HEK293 (cell line): ENCODE data around the gene FGD5.

Experiments used
- CTCF ChIA-PET: fragments of 350-600 bp; formaldehyde crosslinking; extraction: SDS; loops from one replicate; lab custom pipeline; 2021; ENCODE audit warnings: antibody characterized with exemption; lab: Yijun Ruan, JAX
- POLR2A ChIA-PET: fragments of 300-600 bp; formaldehyde crosslinking; extraction: SDS; loops from one replicate; lab custom pipeline; 2020; ENCODE audit warnings: antibody characterized with exemption, inconsistent platforms; lab: Yijun Ruan, JAX
- H3K27ac ChIP-seq: fragments of 200-500 bp; sonication (Bioruptor generic); 2 replicates; pipeline ENCODE4 v1.5.1; 2014; ENCODE audit warnings: low read depth, low read length, control low read depth, inconsistent platforms; ENCODE audit errors: extremely low read depth
- H3K36me3 ChIP-seq, 2 experiments: fragments of 200-500 bp in 1 of 2; sonication (Bioruptor generic) in 1 of 2; 1 replicate in 1 of 2; 2 replicates in 1 of 2; pipeline ENCODE4 v1.5.1; 2014 to 2017; ENCODE audit warnings: inconsistent platforms in 2 of 2, low read length in 2 of 2; ENCODE audit not compliant: control insufficient read depth in 2 of 2, insufficient read depth in 1 of 2
- H3K4me1 ChIP-seq: fragments of 200-500 bp; sonication (Bioruptor generic); 2 replicates; pipeline ENCODE4 v1.5.1; 2014; ENCODE audit warnings: mild to moderate bottlenecking, low read length, inconsistent platforms; ENCODE audit not compliant: control insufficient read depth, insufficient read depth
- H3K4me3 ChIP-seq: 2 replicates; pipeline ENCODE4 v1.5.1; 2011; ENCODE audit warnings: low read depth, mild to moderate bottlenecking, control low read depth, low read length, moderate library complexity
- H3K9me3 ChIP-seq: fragments of 200-500 bp; sonication (Bioruptor generic); 2 replicates; pipeline ENCODE4 v1.5.1; 2014; ENCODE audit warnings: low read depth, low read length, inconsistent platforms; ENCODE audit not compliant: control insufficient read depth, insufficient read depth
- ATF2 ChIP-seq: fragments of 450-650 bp; formaldehyde crosslinking; IDR thresholded peaks from 2 replicates; pipeline ENCODE4 v1.5.1; 2016; ENCODE audit warnings: missing biosample characterization, missing genetic modification characterization, low read depth
- KLF9 ChIP-seq: fragments of 450-650 bp; formaldehyde crosslinking; IDR thresholded peaks from 2 replicates; pipeline ENCODE4 v1.5.1; 2016; ENCODE audit warnings: missing biosample characterization, missing genetic modification characterization, low read depth
- MYNN ChIP-seq: fragments of 450-650 bp; formaldehyde crosslinking; IDR thresholded peaks from 2 replicates; pipeline ENCODE4 v1.5.1; 2016; ENCODE audit warnings: missing biosample characterization, missing genetic modification characterization, borderline replicate concordance
- PRDM1 ChIP-seq: fragments of 450-650 bp; formaldehyde crosslinking; IDR thresholded peaks from 2 replicates; pipeline ENCODE4; 2016; ENCODE audit warnings: missing biosample characterization, missing genetic modification characterization
- REST ChIP-seq: fragments of 450-650 bp; formaldehyde crosslinking; IDR thresholded peaks from 2 replicates; pipeline ENCODE4 v1.5.1; 2016; ENCODE audit warnings: missing biosample characterization, missing genetic modification characterization
- SP7 ChIP-seq: fragments of 450-650 bp; formaldehyde crosslinking; IDR thresholded peaks from 2 replicates; pipeline ENCODE4 v1.5.1; 2016; ENCODE audit warnings: missing biosample characterization, missing genetic modification characterization
- TCF7L2 ChIP-seq: IDR thresholded peaks from 2 replicates; pipeline ENCODE4 v1.6.1; 2011; ENCODE audit warnings: low read depth, mild to moderate bottlenecking, inconsistent platforms, low read length, moderate library complexity, borderline replicate concordance
- WT1 ChIP-seq: fragments of 450-650 bp; formaldehyde crosslinking; IDR thresholded peaks from 2 replicates; pipeline ENCODE4 v1.5.1; 2016; ENCODE audit warnings: missing biosample characterization, missing genetic modification characterization
- ZBTB17 ChIP-seq: fragments of 450-650 bp; formaldehyde crosslinking; IDR thresholded peaks from 2 replicates; pipeline ENCODE4 v1.5.1; 2016; ENCODE audit warnings: missing biosample characterization, missing genetic modification characterization
- ZBTB44 ChIP-seq: fragments of 450-650 bp; IDR thresholded peaks from 2 replicates; pipeline ENCODE4 v1.5.1; 2018; ENCODE audit warnings: missing biosample characterization, mild to moderate bottlenecking, missing genetic modification characterization
- ZEB2 ChIP-seq: fragments of 450-650 bp; formaldehyde crosslinking; IDR thresholded peaks from 2 replicates; pipeline ENCODE4 v1.5.1; 2016; ENCODE audit warnings: missing biosample characterization, missing genetic modification characterization
- ZNF132 ChIP-seq: fragments of 450-650 bp; formaldehyde crosslinking; IDR thresholded peaks from 2 replicates; pipeline ENCODE4 v1.5.1; 2017; ENCODE audit warnings: missing biosample characterization, missing genetic modification characterization, borderline replicate concordance
- ZNF133 ChIP-seq: fragments of 450-650 bp; formaldehyde crosslinking; IDR thresholded peaks from 2 replicates; pipeline ENCODE4 v1.5.1; 2016; ENCODE audit warnings: missing biosample characterization, missing genetic modification characterization
- ZNF16 ChIP-seq: fragments of 450-650 bp; formaldehyde crosslinking; IDR thresholded peaks from 2 replicates; pipeline ENCODE4 v1.5.1; 2016; ENCODE audit warnings: low read depth, missing biosample characterization, missing genetic modification characterization
- ZNF19 ChIP-seq: fragments of 450-650 bp; formaldehyde crosslinking; IDR thresholded peaks from 2 replicates; pipeline ENCODE4; 2016; ENCODE audit warnings: missing biosample characterization, missing genetic modification characterization, low read depth
- ZNF362 ChIP-seq: fragments of 450-650 bp; formaldehyde crosslinking; IDR thresholded peaks from 2 replicates; pipeline ENCODE4 v1.5.1; 2016; ENCODE audit warnings: missing biosample characterization, missing genetic modification characterization
- ZNF423 ChIP-seq: fragments of 450-650 bp; formaldehyde crosslinking; IDR thresholded peaks from 2 replicates; pipeline ENCODE4 v1.5.1; 2016; ENCODE audit warnings: missing biosample characterization, missing genetic modification characterization
- ZNF558 ChIP-seq: fragments of 450-650 bp; formaldehyde crosslinking; IDR thresholded peaks from 2 replicates; pipeline ENCODE4 v1.5.1; 2016; ENCODE audit warnings: missing biosample characterization, missing genetic modification characterization
- ZNF561 ChIP-seq: fragments of 450-650 bp; IDR thresholded peaks from 2 replicates; pipeline ENCODE4 v1.5.1; 2018; ENCODE audit warnings: missing biosample characterization, missing genetic modification characterization, borderline replicate concordance
- ZNF585B ChIP-seq: fragments of 450-650 bp; formaldehyde crosslinking; IDR thresholded peaks from 2 replicates; pipeline ENCODE4 v1.5.1; 2016; ENCODE audit warnings: missing biosample characterization, missing genetic modification characterization
- ZNF670 ChIP-seq: fragments of 450-650 bp; formaldehyde crosslinking; IDR thresholded peaks from 2 replicates; pipeline ENCODE4 v1.5.1; 2016; ENCODE audit warnings: missing biosample characterization, missing genetic modification characterization, low read depth
- ZNF677 ChIP-seq: fragments of 450-650 bp; IDR thresholded peaks from 2 replicates; pipeline ENCODE4 v1.5.0; 2018; ENCODE audit warnings: missing biosample characterization, mild to moderate bottlenecking, missing genetic modification characterization, moderate library complexity
- ZNF768 ChIP-seq: fragments of 450-650 bp; formaldehyde crosslinking; IDR thresholded peaks from 2 replicates; pipeline ENCODE4 v1.5.1; 2018; ENCODE audit warnings: missing biosample characterization, mild to moderate bottlenecking, missing genetic modification characterization
- ZNF792 ChIP-seq: fragments of 450-650 bp; formaldehyde crosslinking; IDR thresholded peaks from 2 replicates; pipeline ENCODE4 v1.5.1; 2016; ENCODE audit warnings: missing biosample characterization, missing genetic modification characterization
- ZNF843 ChIP-seq: fragments of 450-650 bp; formaldehyde crosslinking; IDR thresholded peaks from 2 replicates; pipeline ENCODE4 v1.5.1; 2016; ENCODE audit warnings: missing biosample characterization, missing genetic modification characterization

Gene FGD5

GRCh38 chr3:14789221-14789620, 29.5 kb upstream of the FGD5 start:
- POLR2A ChIA-PET = no interaction called here
- no peak for TF ChIP-seq ZNF16 (tag by site-specific recombination)
- no peak for TF ChIP-seq ZBTB17 (tag by site-specific recombination)
- no peak for TF ChIP-seq MYNN
- no peak for TF ChIP-seq ZNF423 (tag by site-specific recombination)
- no peak for TF ChIP-seq ZNF677 (tag by site-specific recombination)
- TF ChIP-seq ZNF843 (tag by site-specific recombination) = no peak
- TF ChIP-seq KLF9 = no peak
- TF ChIP-seq ZNF558 (tag by site-specific recombination) = no peak
- no peak for TF ChIP-seq ZEB2
- no peak for TF ChIP-seq ZNF19 (tag by site-specific recombination)
- no peak for TF ChIP-seq TCF7L2
- TF ChIP-seq ZNF768 (tag by site-specific recombination) = no peak
- TF ChIP-seq REST = no peak
- TF ChIP-seq ZNF561 (tag by site-specific recombination) = no peak
- no peak for TF ChIP-seq ZNF133 (tag by site-specific recombination)
- no peak for TF ChIP-seq WT1 (tag by site-specific recombination)
- TF ChIP-seq ZBTB44 (tag by site-specific recombination) = no peak
- TF ChIP-seq ZNF670 (tag by site-specific recombination) = no peak
- Histone ChIP-seq H3K4me1 (no peaks in the 10 kb centered on the region), H3K9me3 (no peaks in the 10 kb centered on the region), H3K4me3 (no peak overlapping the region), H3K36me3 (no peaks in the 10 kb centered on the region), H3K27ac (no peak overlapping the region)
- CTCF ChIA-PET = interaction anchor here (0.8 to 2.6 kb wide), 3 partner anchors 132 to 173 kb away, joined by 3 to 19 read pairs (median 4); no protein-coding TSS in a partner anchor

GRCh38 chr3:14789640-14790285, 29.0 kb upstream of the FGD5 start:
- H3K9me3 ChIP-seq = no peaks in the 10 kb centered on the region
- no peak overlapping the region for H3K4me3 ChIP-seq
- ChIA-PET POLR2A (no interaction called here), CTCF (interaction anchor here (0.6 to 6.4 kb wide), 9 partner anchors 8 to 174 kb away, joined by 3 to 91 read pairs (median 6); no protein-coding TSS in a partner anchor)
- TF ChIP-seq PRDM1 (tag by site-specific recombination) (no peak), ZNF792 (tag by site-specific recombination) (no peak), ZNF362 (tag by site-specific recombination) (no peak), SP7 (tag by site-specific recombination) (no peak), ATF2 (tag by site-specific recombination) (peak; percentile 81), ZNF585B (no peak), ZNF132 (tag by site-specific recombination) (no peak)
- no peaks in the 10 kb centered on the region for H3K4me1 ChIP-seq
- no peaks in the 10 kb centered on the region for H3K36me3 ChIP-seq
- H3K27ac ChIP-seq = no peak overlapping the region
